Pancreas (tissue), 10 donors: ENCODE data around the gene CRYGN. TPM values are rescaled to one million over a fixed set of nuclear protein-coding genes. Genes with fewer than 3 reads are reported as not detected.

Source experiments
- ATAC-seq, 4 donors: fragments of 200-7000 bp; cut with Tn5 transposase; one replicate each; pipeline versions ENCODE4 v1.8.0 to v1.9.1; 2020; ENCODE audit warnings: mild to moderate bottlenecking in 4 of 4, moderate library complexity in 4 of 4
- DNase-seq, 6 donors: peaks; one replicate each; pipeline ENCODE4 v3.0.0-alpha.2; 2020
- FAIRE-seq: peaks from 2 replicates; lab custom pipeline; 2012; peaks lifted over from hg19 to GRCh38; lab: Jason Lieb, UNC
- H3K27ac ChIP-seq, 4 donors: fragments of 200-600 bp; sonication (generic); 1 replicate in 3 of 4; 2 replicates in 1 of 4; pipeline versions ENCODE4 v1.5.0 to v1.8.0; 2020
- H3K27me3 ChIP-seq, 4 donors: fragments of 200-600 bp; one replicate each; pipeline ENCODE4 v1.8.0; 2021
- H3K36me3 ChIP-seq, 3 donors: fragments of 200-600 bp; sonication (generic) in 1 of 3; one replicate each; pipeline versions ENCODE4 v1.5.0 to v1.8.0; 2020 to 2021
- H3K4me1 ChIP-seq, 3 donors: fragments of 200-600 bp; one replicate each; pipeline ENCODE4 v1.8.0; 2021
- H3K4me3 ChIP-seq, 4 donors: fragments of 200-600 bp; sonication (generic) in 2 of 4; one replicate each; pipeline versions ENCODE4 v1.5.0 to v1.8.0; 2020 to 2021
- H3K9me3 ChIP-seq, 4 donors: fragments of 200-600 bp; one replicate each; pipeline ENCODE4 v1.8.0; 2021
- WGBS, 2 donors: extraction: QIAGEN DNeasy Blood & Tissue Kit; methylation state at CpG; one replicate each; pipeline ENCODE4 v1.1.7; 2013; 5-methylcytosine and 5-hydroxymethylcytosine counted together
- intact Hi-C, 3 donors: fragments of 100-400 bp; cut with DNase I; formaldehyde crosslinking; loops; one replicate each; pipeline versions ENCODE4 v1.11.1 to v1.14.2; 2022
- polyA plus RNA-seq, 2 donors: library from polyadenylated mRNA; stranded (reverse); fragments of 200-250 nt; gene quantifications; one replicate each; pipeline ENCODE4 v1.2.3, GENCODE V29; 2013
- total RNA-seq, 6 donors: library from RNA; stranded (reverse); fragmentation: NEBNext Ultra II Directional in 4 of 6; extraction: Animal tissue kit (Norgen Biotek cat#: 25700) in 4 of 6; gene quantifications; one replicate each; pipeline versions ENCODE4 v1.2.1 to v1.2.4, GENCODE V29; 2021 to 2023
- TF ChIP-seq, protein P1 (sequence below), 4 donors: fragments of 200-600 bp; sonication (generic) in 3 of 4; IDR thresholded peaks; one replicate each; pipeline versions ENCODE4 v1.5.0 to v1.8.0; 2021; ENCODE audit warnings: antibody characterized with exemption in 4 of 4
- donor health status: healthy with polysubstance abuse.
- donor health status: DM: no; HTN: no; CAD: no; lungs with moderate emphysema.
- donor health status: DM: no; HTN: no; CAD: no.
- donor health status: control.
- donor health status: control.
- donor health status: Bipolar disorder and iron deficiency.
- donor health status: DM: yes; HTN: yes; CAD: no.
- donor health status: DM: no; HTN: no; CAD: no.
- donor health status: DM: no; HTN: no; CAD: no.
- donor health status: DM: yes; HTN: yes; CAD: no.

The CRYGN gene
- total and polyA plus RNA-seq, 8 donors, result 0.07 to 0.18 (median 0.08) TPM; not detected in 4

DNA sequence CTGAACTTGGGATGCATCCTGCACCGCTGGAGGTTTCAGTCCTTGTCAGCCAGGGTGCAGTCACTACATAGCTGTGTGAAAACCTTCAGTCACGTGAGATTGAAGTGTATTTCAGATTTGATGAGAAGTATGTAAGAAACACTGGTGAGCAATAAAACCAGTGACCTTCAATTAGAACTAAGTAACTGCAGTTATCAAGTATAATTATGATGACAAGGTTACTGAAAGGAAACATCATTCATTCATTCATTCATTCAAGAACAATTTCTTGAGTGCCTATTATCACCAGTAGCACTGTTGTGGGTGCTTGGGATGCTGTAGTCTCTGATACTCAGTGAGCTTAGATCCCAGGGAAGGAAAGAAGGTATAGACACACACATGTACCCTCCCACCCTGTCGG lies 46.1 kb upstream of the CRYGN start:
- FAIRE-seq (no peak), DNase-seq (no peak), ATAC-seq (no peak)
- no peaks in the 10 kb centered on the region for H3K9me3 ChIP-seq
- no peak overlapping the region for H3K4me3 ChIP-seq
- intact Hi-C loops, result no loop called here
- WGBS, 2 donors, result 92 to 97% methylated on average over 3 of the region's 3 CpGs
- no peaks in the 10 kb centered on the region for H3K27me3 ChIP-seq
- no peak overlapping the region for H3K27ac ChIP-seq
- TF ChIP-seq, protein P1, sequence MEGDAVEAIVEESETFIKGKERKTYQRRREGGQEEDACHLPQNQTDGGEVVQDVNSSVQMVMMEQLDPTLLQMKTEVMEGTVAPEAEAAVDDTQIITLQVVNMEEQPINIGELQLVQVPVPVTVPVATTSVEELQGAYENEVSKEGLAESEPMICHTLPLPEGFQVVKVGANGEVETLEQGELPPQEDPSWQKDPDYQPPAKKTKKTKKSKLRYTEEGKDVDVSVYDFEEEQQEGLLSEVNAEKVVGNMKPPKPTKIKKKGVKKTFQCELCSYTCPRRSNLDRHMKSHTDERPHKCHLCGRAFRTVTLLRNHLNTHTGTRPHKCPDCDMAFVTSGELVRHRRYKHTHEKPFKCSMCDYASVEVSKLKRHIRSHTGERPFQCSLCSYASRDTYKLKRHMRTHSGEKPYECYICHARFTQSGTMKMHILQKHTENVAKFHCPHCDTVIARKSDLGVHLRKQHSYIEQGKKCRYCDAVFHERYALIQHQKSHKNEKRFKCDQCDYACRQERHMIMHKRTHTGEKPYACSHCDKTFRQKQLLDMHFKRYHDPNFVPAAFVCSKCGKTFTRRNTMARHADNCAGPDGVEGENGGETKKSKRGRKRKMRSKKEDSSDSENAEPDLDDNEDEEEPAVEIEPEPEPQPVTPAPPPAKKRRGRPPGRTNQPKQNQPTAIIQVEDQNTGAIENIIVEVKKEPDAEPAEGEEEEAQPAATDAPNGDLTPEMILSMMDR (IDR thresholded peaks at IDR 0.05), result no peak
- H3K4me1 ChIP-seq, result peaks cover 2 to 17% (median 2%) of the 10 kb centered on the region in 3 donors
- H3K36me3 ChIP-seq, result peaks cover 0 to 4% (median 3%) of the 10 kb centered on the region in 3 donors

DNA sequence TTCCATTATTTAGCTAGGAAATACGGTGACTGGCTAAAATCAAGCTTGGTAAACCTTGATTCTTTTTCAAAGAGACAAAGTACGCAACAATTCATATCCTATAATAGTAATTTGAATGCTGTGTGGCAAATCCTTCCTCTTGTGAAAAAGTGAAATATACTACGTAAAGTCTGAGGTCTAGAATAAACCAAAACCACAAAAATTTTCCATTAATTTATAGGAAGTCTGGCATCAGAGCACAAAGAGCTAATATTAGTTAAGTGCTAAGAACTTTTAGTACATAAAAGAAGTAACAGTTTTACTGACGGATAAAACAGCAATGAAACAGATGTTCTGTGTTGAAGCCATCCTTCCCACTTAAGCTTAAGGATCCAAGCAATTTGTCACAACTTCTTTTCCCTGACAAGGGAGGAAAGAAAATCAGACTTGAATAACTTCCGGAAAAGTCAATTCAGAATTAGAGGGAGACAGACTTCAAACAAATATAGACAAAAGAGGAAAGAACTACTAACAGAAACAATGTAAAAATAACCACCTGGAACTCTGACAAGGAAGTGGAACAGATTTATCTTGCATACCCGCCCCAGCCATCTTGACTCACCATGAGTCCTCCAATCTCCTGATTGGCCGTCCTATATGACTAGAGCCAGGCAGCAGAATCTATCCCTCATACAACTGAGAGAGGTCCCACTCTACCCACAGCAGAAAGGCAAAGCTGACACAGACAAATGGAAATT lies 45.2 kb upstream of the CRYGN start:
- TF ChIP-seq, protein P1 (IDR thresholded peaks at IDR 0.05), result no peak
- Histone ChIP-seq H3K36me3 (peaks cover 0 to 4% (median 3%) of the 10 kb centered on the region in 3 donors), H3K4me1 (peaks cover 0 to 14% (median 0%) of the 10 kb centered on the region in 3 donors), H3K27me3 (no peaks in the 10 kb centered on the region), H3K9me3 (no peaks in the 10 kb centered on the region), H3K27ac (peak overlapping the region in 2 of 4 donors; percentile 15 to 71), H3K4me3 (no peak overlapping the region)
- no peak for DNase-seq
- no peak for FAIRE-seq
- ATAC-seq, result peak; percentile 71 to 84 (median 82)
- 73 to 81% methylated on average over 7 of the region's 7 CpGs for WGBS, 2 donors
- intact Hi-C loops, result no loop called here

DNA sequence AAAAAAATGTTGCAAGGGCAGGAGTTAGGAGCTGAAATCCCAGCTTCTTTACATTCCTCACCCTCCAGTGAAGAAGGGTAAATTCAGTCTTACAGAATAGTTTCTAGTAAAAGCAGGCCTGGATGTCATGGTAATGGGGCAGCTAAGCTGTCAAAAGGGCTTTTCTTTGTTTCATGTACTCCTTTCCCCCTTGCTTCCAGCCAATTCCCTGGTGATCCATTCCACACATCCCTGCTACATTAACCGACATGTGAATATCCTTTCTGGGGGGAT lies 43.7 kb upstream of the CRYGN start:
- no peaks in the 10 kb centered on the region for H3K9me3 ChIP-seq
- no peak for ATAC-seq
- no peak overlapping the region for H3K27ac ChIP-seq
- H3K27me3 ChIP-seq, result no peaks in the 10 kb centered on the region
- 89 to 90% methylated on average over 1 of the region's 1 CpG for WGBS, 2 donors
- intact Hi-C loops, result no loop called here
- TF ChIP-seq, protein P1 (IDR thresholded peaks at IDR 0.05), result no peak
- no peak overlapping the region for H3K4me3 ChIP-seq
- DNase-seq, result no peak
- H3K36me3 ChIP-seq, result peaks cover 0 to 4% (median 3%) of the 10 kb centered on the region in 3 donors
- H3K4me1 ChIP-seq, result peaks cover 0 to 14% (median 0%) of the 10 kb centered on the region in 3 donors
- FAIRE-seq, result no peak

DNA sequence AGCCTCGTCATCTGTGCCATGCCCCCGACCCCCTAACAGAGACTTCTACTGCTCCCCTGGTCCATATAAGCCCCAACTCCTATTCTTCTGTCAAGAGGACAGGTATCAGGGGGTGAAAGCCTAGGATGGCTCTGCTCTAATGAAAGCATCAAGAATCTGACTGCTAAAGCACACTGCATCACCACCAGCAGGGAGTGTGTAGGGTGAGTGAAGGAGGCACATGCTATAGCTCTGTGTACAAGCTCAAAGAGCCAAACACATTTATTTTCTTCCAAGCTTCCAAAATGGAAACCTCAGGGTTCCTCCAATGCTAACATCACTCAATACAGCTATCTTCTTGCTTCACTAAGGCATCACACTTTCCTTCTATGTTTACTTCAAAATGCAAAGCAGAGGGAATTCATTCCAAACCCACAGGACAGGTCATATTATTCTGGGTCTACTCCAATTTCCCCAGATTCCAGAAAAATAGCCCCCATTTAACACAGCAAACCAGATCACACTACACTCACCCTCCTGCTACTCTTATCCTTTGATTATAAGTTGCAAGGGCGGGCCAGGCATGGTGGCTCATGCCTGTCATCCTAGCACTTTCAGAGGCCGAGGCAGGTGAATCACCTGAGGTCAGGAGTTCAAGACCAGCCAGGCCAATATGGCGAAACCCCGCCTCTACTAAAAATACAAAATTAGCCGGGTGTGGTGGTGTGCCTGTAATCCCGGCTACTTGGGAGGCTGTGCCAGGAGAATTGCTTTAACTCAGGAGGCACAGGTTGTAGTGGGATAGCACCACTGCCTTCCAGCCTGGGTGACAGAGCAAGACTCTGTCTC lies 43.2 kb upstream of the CRYGN start:
- FAIRE-seq, result no peak
- no peak for ATAC-seq
- Histone ChIP-seq H3K9me3 (no peaks in the 10 kb centered on the region), H3K4me1 (peaks cover 0 to 11% (median 0%) of the 10 kb centered on the region in 3 donors), H3K27me3 (no peaks in the 10 kb centered on the region), H3K4me3 (no peak overlapping the region), H3K27ac (no peak overlapping the region), H3K36me3 (peaks cover 0 to 4% (median 3%) of the 10 kb centered on the region in 3 donors)
- TF ChIP-seq, protein P1 (IDR thresholded peaks at IDR 0.05), result no peak
- no peak for DNase-seq
- intact Hi-C loops, result no loop called here
- WGBS, 2 donors, result 93 to 96% methylated on average over 8 of the region's 8 CpGs
